Neural cell (in vitro differentiated cells): ENCODE measurements around the gene ALK.

Experiments
- EP300 ChIP-seq: fragments of 450-650 bp; conservative IDR thresholded peaks from 2 replicates; pipeline ENCODE4 v1.6.1; 2014; ENCODE audit warnings: antibody characterized with exemption, mild to moderate bottlenecking, moderate library complexity; ENCODE audit not compliant: poor library complexity, severe bottlenecking
- EZH2 ChIP-seq: fragments of 200-600, 300-800 bp; shearing (Covaris generic), sonication (generic); IDR thresholded peaks from 2 replicates; pipeline ENCODE4 v1.6.1; 2014; ENCODE audit warnings: antibody characterized with exemption, low read length, borderline replicate concordance, mild to moderate bottlenecking; ENCODE audit not compliant: insufficient read depth, poor library complexity, severe bottlenecking
- MXI1 ChIP-seq: fragments of 450-650 bp; conservative IDR thresholded peaks from 2 replicates; pipeline ENCODE4 v1.6.1; 2014; ENCODE audit warnings: antibody characterized with exemption, mild to moderate bottlenecking; ENCODE audit not compliant: poor library complexity, severe bottlenecking
- POLR2AphosphoS5 ChIP-seq: IDR thresholded peaks from 2 replicates; pipeline ENCODE4 v1.6.1; 2012
- RAD21 ChIP-seq: fragments of 450-650 bp; conservative IDR thresholded peaks from 2 replicates; pipeline ENCODE4 v1.6.1; 2014; ENCODE audit warnings: antibody characterized with exemption, mild to moderate bottlenecking, moderate library complexity
- TF ChIP-seq, protein P1 (sequence below): fragments of 450-650 bp; IDR thresholded peaks from 2 replicates; pipeline ENCODE4 v1.5.1; 2014; ENCODE audit warnings: antibody characterized with exemption, mild to moderate bottlenecking, moderate library complexity; ENCODE audit not compliant: poor library complexity, severe bottlenecking
- TF ChIP-seq, protein P2 (sequence below): IDR thresholded peaks from 2 replicates; pipeline ENCODE4 v1.6.1; 2012; ENCODE audit warnings: borderline replicate concordance

DNA sequence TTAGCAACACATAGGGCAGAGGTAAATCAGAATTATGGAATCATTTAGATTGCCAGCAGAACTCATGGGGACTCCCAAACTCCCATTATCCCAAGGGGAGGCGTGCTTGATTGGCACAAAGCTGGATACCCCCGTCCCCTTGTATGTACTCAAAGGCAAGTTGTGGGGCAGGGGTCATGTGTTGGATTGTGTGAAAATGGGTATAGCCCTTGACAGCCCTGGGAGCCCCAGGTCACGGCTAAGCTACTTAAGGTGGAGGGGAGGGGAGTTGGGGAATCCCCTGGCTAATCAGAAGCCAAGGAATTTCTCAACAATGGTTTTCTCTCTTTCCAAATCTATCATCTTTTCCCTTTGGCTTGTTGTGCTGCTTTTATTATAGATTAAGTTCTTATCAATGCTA, 773.4 kb downstream of the ALK start:
- TF ChIP-seq, protein P1, sequence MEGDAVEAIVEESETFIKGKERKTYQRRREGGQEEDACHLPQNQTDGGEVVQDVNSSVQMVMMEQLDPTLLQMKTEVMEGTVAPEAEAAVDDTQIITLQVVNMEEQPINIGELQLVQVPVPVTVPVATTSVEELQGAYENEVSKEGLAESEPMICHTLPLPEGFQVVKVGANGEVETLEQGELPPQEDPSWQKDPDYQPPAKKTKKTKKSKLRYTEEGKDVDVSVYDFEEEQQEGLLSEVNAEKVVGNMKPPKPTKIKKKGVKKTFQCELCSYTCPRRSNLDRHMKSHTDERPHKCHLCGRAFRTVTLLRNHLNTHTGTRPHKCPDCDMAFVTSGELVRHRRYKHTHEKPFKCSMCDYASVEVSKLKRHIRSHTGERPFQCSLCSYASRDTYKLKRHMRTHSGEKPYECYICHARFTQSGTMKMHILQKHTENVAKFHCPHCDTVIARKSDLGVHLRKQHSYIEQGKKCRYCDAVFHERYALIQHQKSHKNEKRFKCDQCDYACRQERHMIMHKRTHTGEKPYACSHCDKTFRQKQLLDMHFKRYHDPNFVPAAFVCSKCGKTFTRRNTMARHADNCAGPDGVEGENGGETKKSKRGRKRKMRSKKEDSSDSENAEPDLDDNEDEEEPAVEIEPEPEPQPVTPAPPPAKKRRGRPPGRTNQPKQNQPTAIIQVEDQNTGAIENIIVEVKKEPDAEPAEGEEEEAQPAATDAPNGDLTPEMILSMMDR, result no peak
- TF ChIP-seq MXI1 (no peak), POLR2AphosphoS5 (no peak), EP300 (no peak), RAD21 (no peak), EZH2 (no peak)
- TF ChIP-seq, protein P2, sequence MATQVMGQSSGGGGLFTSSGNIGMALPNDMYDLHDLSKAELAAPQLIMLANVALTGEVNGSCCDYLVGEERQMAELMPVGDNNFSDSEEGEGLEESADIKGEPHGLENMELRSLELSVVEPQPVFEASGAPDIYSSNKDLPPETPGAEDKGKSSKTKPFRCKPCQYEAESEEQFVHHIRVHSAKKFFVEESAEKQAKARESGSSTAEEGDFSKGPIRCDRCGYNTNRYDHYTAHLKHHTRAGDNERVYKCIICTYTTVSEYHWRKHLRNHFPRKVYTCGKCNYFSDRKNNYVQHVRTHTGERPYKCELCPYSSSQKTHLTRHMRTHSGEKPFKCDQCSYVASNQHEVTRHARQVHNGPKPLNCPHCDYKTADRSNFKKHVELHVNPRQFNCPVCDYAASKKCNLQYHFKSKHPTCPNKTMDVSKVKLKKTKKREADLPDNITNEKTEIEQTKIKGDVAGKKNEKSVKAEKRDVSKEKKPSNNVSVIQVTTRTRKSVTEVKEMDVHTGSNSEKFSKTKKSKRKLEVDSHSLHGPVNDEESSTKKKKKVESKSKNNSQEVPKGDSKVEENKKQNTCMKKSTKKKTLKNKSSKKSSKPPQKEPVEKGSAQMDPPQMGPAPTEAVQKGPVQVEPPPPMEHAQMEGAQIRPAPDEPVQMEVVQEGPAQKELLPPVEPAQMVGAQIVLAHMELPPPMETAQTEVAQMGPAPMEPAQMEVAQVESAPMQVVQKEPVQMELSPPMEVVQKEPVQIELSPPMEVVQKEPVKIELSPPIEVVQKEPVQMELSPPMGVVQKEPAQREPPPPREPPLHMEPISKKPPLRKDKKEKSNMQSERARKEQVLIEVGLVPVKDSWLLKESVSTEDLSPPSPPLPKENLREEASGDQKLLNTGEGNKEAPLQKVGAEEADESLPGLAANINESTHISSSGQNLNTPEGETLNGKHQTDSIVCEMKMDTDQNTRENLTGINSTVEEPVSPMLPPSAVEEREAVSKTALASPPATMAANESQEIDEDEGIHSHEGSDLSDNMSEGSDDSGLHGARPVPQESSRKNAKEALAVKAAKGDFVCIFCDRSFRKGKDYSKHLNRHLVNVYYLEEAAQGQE, result no peak
